OCI-LY1 (cell line): ENCODE results near the gene TPM1.

Source experiments
- CTCF ChIP-seq: fragments of 200-600 bp; sonication (generic), shearing (Covaris generic); IDR thresholded peaks from 2 replicates; pipeline ENCODE4 v1.5.1; 2017; ENCODE audit warnings: mild to moderate bottlenecking, antibody characterized with exemption, low read length, moderate library complexity, mixed read lengths
- EZH2 ChIP-seq: fragments of 200-600 bp; sonication (generic), shearing (Covaris generic); IDR thresholded peaks from 2 replicates; pipeline ENCODE4 v1.8.0; 2017; ENCODE audit warnings: borderline replicate concordance, mixed run types, mild to moderate bottlenecking, antibody characterized with exemption, low read length, moderate library complexity, mixed read lengths

DNA sequence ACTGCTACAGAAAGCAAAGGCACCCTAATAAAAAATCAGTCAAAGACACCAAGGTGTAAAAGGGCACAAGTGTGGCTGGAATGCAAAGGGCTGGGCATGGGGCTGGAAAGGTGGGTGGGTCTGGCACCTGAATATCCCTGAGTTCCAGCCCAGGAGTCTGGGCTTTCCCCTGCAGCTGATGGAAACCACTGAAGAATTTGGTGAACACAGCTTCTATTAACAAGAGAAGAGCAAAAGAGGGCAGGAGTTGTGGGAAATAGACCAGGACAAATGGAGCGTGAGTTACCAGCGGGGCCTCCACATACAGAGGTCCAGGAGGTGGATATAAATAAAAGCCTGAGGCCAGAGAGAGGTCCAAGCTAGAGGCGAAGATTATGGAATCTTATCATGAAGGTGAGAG, 45.1 kb upstream of the TPM1 start:
- TF ChIP-seq CTCF (no peak), EZH2 (no peak)
